Kidney (tissue), 14 donors: ENCODE results near the gene ST6GALNAC4. TPM values are rescaled to one million over a fixed set of nuclear protein-coding genes. Genes with fewer than 3 reads are reported as not detected.

Source experiments
- DNase-seq, 5 donors: peaks; one replicate each; pipeline ENCODE4 v3.0.0-alpha.2; 2013 to 2020
- FAIRE-seq: peaks from 2 replicates; lab custom pipeline; 2012; peaks lifted over from hg19 to GRCh38; lab: Jason Lieb, UNC
- H3K27ac ChIP-seq, 2 donors: one replicate each; pipeline ENCODE4 v1.7.0; 2013; ENCODE audit warnings: low read depth in 2 of 2, low read length in 2 of 2, inconsistent platforms in 1 of 2
- H3K27me3 ChIP-seq: one replicate; pipeline ENCODE4 v1.7.1; 2013; ENCODE audit warnings: low read length, inconsistent platforms; ENCODE audit not compliant: control insufficient read depth, insufficient read depth
- H3K36me3 ChIP-seq, 3 donors: one replicate each; pipeline versions ENCODE4 v1.7.0 to v1.7.1; 2013; ENCODE audit warnings: low read length in 3 of 3, control low read depth in 1 of 3, inconsistent platforms in 1 of 3; ENCODE audit not compliant: insufficient read depth in 3 of 3, control insufficient read depth in 2 of 3
- H3K4me1 ChIP-seq, 3 donors: one replicate each; pipeline versions ENCODE4 v1.7.0 to v1.7.1; 2013; ENCODE audit warnings: low read length in 3 of 3, inconsistent platforms in 1 of 3, low read depth in 1 of 3; ENCODE audit not compliant: control insufficient read depth in 2 of 3, insufficient read depth in 2 of 3
- H3K4me3 ChIP-seq, 3 donors: one replicate each; pipeline versions ENCODE4 v1.7.0 to v1.8.1; 2013; ENCODE audit warnings: low read length in 3 of 3, control low read depth in 1 of 3, inconsistent platforms in 1 of 3
- H3K9ac ChIP-seq, 3 donors: one replicate each; pipeline versions ENCODE4 v1.7.0 to v1.7.1; 2013; ENCODE audit warnings: low read length in 3 of 3, control low read depth in 1 of 3, inconsistent platforms in 1 of 3
- H3K9me3 ChIP-seq, 3 donors: one replicate each; pipeline versions ENCODE4 v1.7.0 to v1.7.1; 2013; ENCODE audit warnings: low read length in 3 of 3, control low read depth in 1 of 3, inconsistent platforms in 1 of 3; ENCODE audit not compliant: control insufficient read depth in 2 of 3, insufficient read depth in 1 of 3
- intact Hi-C: fragments of 100-400 bp; cut with DNase I; formaldehyde crosslinking; loops from one replicate; pipeline ENCODE4 v1.11.1; 2022
- polyA plus RNA-seq: library from polyadenylated mRNA; stranded (reverse); fragments of 350-450 nt; fragmentation: Illumina TruSeq; extraction: RNeasy Lipid Tissue Mini Kit (QIAGEN cat#74804); gene quantifications from one replicate; pipeline ENCODE4 v1.2.3, GENCODE V29; 2014; ENCODE audit warnings: low read depth, low replicate concordance; ENCODE audit not compliant: insufficient read depth
- total RNA-seq: library from RNA; stranded (reverse); fragmentation: NEBNext Ultra II Directional; extraction: Animal tissue kit (Norgen Biotek cat#: 25700); gene quantifications from one replicate; pipeline ENCODE4 v1.2.1, GENCODE V29; 2021
- TF ChIP-seq, protein P1 (sequence below): IDR thresholded peaks from 3 replicates; pipeline ENCODE4 v1.5.1; 2012; ENCODE audit warnings: mild to moderate bottlenecking, moderate library complexity, borderline replicate concordance; ENCODE audit not compliant: insufficient read depth; ENCODE audit errors: extremely low read depth
- donor health status: control.
- donor health status: control.
- donor health status: control.
- donor health status: control.
- donor health status: control.
- donor health status: DM: yes; HTN: yes; CAD: no.
- donor health status: Normal renal cell carcinoma (clear cell type).

The ST6GALNAC4 gene
- total and polyA plus RNA-seq, 2 donors from 2014 or later, result 31.4 to 31.6 TPM

DNA sequence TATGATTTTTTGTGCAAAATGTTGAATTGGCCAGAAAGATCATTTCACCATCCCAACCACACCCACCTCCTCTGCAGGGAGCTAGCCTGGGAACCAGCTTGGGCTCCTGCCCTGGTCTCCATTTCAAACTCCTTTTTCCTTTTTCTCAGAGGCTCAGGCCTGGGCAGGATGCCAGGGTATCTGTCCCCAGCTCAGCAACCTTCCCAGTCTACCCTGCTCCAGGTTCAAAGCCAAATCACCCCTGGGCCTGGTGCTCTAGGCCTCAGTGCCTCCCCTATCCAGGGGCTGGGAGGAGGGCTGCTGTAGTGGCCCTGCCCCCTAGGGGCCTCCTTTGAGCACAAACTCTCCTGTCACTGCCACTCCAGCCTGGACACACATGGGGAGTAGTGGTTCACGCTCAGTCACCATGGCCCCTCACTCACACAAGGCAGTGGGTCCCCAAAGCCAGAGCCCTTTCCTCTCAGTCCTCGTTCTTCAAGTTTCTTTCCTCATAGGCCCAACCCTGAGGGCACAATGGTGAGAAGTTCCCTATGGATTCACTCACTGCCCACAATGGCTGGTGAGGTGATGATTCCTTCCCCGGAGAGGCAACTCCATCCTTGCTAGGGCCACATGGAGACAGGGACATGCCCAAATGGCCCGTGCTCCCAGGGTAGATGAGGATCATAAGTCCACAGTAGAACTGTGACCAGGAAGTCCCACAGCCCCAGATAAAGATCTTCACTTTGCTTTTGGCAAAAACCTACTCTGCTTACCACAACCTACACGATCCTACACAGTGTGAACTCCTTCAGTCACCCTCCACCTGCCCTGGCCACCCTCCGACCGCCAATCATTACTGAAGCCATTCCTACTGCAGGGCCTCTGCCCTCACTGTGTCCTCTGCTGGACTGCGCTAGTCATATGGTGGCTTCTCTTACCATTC is 1.6 kb upstream of the ST6GALNAC4 start:
- DNase-seq, result peak in 1 of 5 donors; percentile 71
- H3K36me3 ChIP-seq, result no peaks in the 10 kb centered on the region
- intact Hi-C loops, result no loop called here
- FAIRE-seq, result no peak
- no peaks in the 10 kb centered on the region for H3K9me3 ChIP-seq
- H3K4me1 ChIP-seq, result peaks cover 0 to 27% (median 0%) of the 10 kb centered on the region in 3 donors
- no peak overlapping the region for H3K4me3 ChIP-seq
- H3K27me3 ChIP-seq, result no peaks in the 10 kb centered on the region
- TF ChIP-seq, protein P1, sequence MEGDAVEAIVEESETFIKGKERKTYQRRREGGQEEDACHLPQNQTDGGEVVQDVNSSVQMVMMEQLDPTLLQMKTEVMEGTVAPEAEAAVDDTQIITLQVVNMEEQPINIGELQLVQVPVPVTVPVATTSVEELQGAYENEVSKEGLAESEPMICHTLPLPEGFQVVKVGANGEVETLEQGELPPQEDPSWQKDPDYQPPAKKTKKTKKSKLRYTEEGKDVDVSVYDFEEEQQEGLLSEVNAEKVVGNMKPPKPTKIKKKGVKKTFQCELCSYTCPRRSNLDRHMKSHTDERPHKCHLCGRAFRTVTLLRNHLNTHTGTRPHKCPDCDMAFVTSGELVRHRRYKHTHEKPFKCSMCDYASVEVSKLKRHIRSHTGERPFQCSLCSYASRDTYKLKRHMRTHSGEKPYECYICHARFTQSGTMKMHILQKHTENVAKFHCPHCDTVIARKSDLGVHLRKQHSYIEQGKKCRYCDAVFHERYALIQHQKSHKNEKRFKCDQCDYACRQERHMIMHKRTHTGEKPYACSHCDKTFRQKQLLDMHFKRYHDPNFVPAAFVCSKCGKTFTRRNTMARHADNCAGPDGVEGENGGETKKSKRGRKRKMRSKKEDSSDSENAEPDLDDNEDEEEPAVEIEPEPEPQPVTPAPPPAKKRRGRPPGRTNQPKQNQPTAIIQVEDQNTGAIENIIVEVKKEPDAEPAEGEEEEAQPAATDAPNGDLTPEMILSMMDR, result no peak
- no peak overlapping the region for H3K27ac ChIP-seq
- no peak overlapping the region for H3K9ac ChIP-seq

DNA sequence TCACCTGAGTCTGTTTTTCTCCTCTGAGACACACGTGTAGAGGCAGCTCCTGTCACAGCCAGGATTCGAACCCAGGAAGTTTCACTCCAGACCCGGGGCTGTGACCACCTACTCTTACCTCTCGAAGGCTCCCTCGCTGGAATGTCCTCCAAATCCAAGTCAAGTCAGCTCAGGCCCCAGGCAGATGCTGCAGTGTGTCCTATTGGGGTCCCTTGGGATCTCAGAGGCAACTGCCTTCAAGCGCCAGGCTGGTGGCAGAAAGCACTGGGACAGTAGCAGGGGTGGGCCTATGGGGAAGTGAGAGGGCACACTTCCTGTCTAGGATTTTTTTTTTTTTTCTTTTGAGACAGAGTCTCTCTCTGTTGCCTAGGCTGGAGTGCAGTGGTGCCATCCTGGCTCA is 762 bp upstream of the ST6GALNAC4 start:
- no peak overlapping the region for H3K27ac ChIP-seq
- DNase-seq, result peak in 1 of 5 donors; percentile 59
- intact Hi-C loops, result no loop called here
- TF ChIP-seq, protein P1, result no peak
- H3K9ac ChIP-seq, result peak overlapping the region in 1 of 3 donors; percentile 19
- peaks cover 0 to 27% (median 0%) of the 10 kb centered on the region in 3 donors for H3K4me1 ChIP-seq
- no peaks in the 10 kb centered on the region for H3K27me3 ChIP-seq
- no peaks in the 10 kb centered on the region for H3K9me3 ChIP-seq
- no peaks in the 10 kb centered on the region for H3K36me3 ChIP-seq
- H3K4me3 ChIP-seq, result no peak overlapping the region
- no peak for FAIRE-seq

DNA sequence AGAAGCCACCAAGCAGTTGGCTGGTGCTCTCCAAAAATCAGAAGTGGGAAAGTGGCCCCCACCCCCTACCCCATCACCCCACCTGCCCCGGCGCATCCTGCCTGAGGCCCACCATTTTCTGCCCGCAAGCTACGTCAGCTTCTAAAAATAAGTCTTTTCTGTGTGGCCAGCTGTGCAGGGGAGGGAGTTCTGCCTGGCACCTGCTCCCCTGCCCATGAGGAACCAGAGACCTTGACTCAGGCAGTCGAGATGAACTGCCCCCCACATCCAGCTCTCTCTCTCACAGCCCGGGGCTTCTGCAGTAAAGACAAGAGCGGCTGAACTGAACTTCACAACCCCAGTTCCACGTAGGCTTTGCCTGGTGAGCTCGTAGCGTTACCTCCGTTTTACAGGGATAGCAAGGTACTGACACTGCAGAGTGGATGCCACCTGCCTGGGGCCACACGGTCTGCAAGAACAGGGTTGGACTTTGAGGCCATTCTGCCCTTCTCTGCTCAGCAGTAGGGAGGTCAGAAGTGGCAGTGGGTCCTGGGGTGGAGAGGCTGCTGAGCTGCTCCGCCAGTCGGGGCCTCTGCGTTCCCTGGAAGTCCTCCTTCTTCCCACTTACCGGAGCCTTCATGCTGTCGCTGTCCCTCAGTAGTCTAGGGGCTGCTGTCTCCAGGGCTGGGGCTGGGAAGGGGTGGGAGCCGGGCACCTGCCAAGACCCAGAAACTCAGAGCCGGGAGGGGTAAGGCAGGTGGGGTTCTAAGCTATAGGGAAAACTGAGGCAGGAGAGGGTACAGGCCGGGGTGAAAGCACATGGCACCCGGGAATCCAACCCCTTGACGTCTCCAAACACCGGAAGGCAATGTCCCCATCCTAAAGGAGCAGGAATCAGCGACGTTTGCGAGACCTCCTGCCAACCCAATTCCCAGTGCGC is 781 bp downstream of the ST6GALNAC4 start:
- peak in 3 of 5 donors; percentile 54 to 76 (median 59) for DNase-seq
- no peaks in the 10 kb centered on the region for H3K9me3 ChIP-seq
- H3K27ac ChIP-seq, result peak overlapping the region; percentile 48 to 71
- TF ChIP-seq, protein P1, result no peak
- peak overlapping the region in 2 of 3 donors; percentile 71 to 79 for H3K9ac ChIP-seq
- FAIRE-seq, result no peak
- peak overlapping the region; percentile 57 to 78 (median 76) for H3K4me3 ChIP-seq
- intact Hi-C loops, result no loop called here
- no peaks in the 10 kb centered on the region for H3K27me3 ChIP-seq
- H3K36me3 ChIP-seq, result no peaks in the 10 kb centered on the region
- peaks cover 0 to 20% (median 0%) of the 10 kb centered on the region in 3 donors for H3K4me1 ChIP-seq
